ENCODE data around the gene SRXN1.

GRCh38 chr20:655726-656624, 3.0 kb upstream of the SRXN1 start:
- TF ChIP-seq SP1 (IDR thresholded peaks at IDR 0.05): no peak
- no peak for TF ChIP-seq ELF4 (IDR thresholded peaks at IDR 0.05)
- no peak for TF ChIP-seq ARNT (IDR thresholded peaks at IDR 0.05)
- no peak for TF ChIP-seq FOXM1 (IDR thresholded peaks at IDR 0.05; ENCODE audit: borderline replicate concordance)
- no peak for TF ChIP-seq ZNF384 (IDR thresholded peaks at IDR 0.05)
- TF ChIP-seq, protein P1, sequence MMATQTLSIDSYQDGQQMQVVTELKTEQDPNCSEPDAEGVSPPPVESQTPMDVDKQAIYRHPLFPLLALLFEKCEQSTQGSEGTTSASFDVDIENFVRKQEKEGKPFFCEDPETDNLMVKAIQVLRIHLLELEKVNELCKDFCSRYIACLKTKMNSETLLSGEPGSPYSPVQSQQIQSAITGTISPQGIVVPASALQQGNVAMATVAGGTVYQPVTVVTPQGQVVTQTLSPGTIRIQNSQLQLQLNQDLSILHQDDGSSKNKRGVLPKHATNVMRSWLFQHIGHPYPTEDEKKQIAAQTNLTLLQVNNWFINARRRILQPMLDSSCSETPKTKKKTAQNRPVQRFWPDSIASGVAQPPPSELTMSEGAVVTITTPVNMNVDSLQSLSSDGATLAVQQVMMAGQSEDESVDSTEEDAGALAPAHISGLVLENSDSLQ (IDR thresholded peaks at IDR 0.05): no peak
- no peak for TF ChIP-seq FOXK2 (IDR thresholded peaks at IDR 0.05)
- TF ChIP-seq NFRKB (IDR thresholded peaks at IDR 0.05): no peak
- TF ChIP-seq BHLHE40 (IDR thresholded peaks at IDR 0.05; ENCODE audit: borderline replicate concordance): no peak

Data from HEK293T (cell line).